Naive B cell (primary cell): ENCODE results near the gene CHRNA1. TPM values are rescaled to one million over a fixed set of nuclear protein-coding genes. Genes with fewer than 3 reads are reported as not detected.

ENCODE experiments used
- ATAC-seq, 2 donors: fragments of 150-1000 bp; cut with Tn5 transposase; 2 replicates each; pipeline ENCODE4 v1.10.0; 2021; ENCODE audit warnings: low read depth in 2 of 2, mild to moderate bottlenecking in 2 of 2, moderate library complexity in 2 of 2
- DNase-seq: peaks from one replicate; pipeline ENCODE4 v3.0.0; 2022
- H3K27ac Mint-ChIP-seq, 6 donors: one replicate each; pipeline ENCODE4 v1.8.0; 2020 to 2022; ENCODE audit warnings: mild to moderate bottlenecking in 6 of 6, mixed read lengths in 6 of 6, moderate library complexity in 5 of 6, inconsistent platforms in 2 of 6
- H3K27me3 Mint-ChIP-seq, 3 donors: one replicate each; pipeline ENCODE4 v1.8.0; 2021 to 2022; ENCODE audit warnings: mixed read lengths in 3 of 3, mild to moderate bottlenecking in 1 of 3
- H3K36me3 Mint-ChIP-seq, 2 donors: one replicate each; pipeline ENCODE4 v1.8.0; 2020 to 2022; ENCODE audit warnings: mixed read lengths in 2 of 2, inconsistent platforms in 1 of 2, mild to moderate bottlenecking in 1 of 2
- H3K4me1 Mint-ChIP-seq, 3 donors: one replicate each; pipeline ENCODE4 v1.8.0; 2020 to 2022; ENCODE audit warnings: mixed read lengths in 3 of 3, inconsistent platforms in 1 of 3, mild to moderate bottlenecking in 1 of 3, moderate library complexity in 1 of 3
- H3K4me3 Mint-ChIP-seq, 8 donors: one replicate each; pipeline ENCODE4 v1.8.0; 2020 to 2022; ENCODE audit warnings: mild to moderate bottlenecking in 8 of 8, mixed read lengths in 8 of 8, moderate library complexity in 8 of 8, inconsistent platforms in 2 of 8
- H3K9me3 Mint-ChIP-seq, 7 donors: one replicate each; pipeline ENCODE4 v1.8.0; 2020 to 2022; ENCODE audit warnings: mixed read lengths in 7 of 7, mild to moderate bottlenecking in 5 of 7, inconsistent platforms in 2 of 7, moderate library complexity in 1 of 7
- polyA plus RNA-seq, 6 donors: library from polyadenylated mRNA; unstranded; fragments of 300-500 nt; fragmentation: Illumina TruSeq; gene quantifications; one replicate each; pipeline ENCODE4 v1.2.3, GENCODE V29; 2021; ENCODE audit warnings: low read depth in 6 of 6

The CHRNA1 gene
- polyA plus RNA-seq, result under 1 TPM in 2 of 6 donors, not detected in 4; 0.22 to 0.45 TPM

- Mint-ChIP-seq H3K4me3 (no peak within 1 kb of the TSS), H3K27me3 (peaks cover 39 to 51% (median 50%) of the 10 kb centered on the region in 3 donors), H3K27ac (peak within 1 kb of the TSS in 1 of 6 donors; percentile 15), H3K36me3 (peaks cover 8 to 11% of the 10 kb centered on the region in 2 donors), H3K9me3 (peaks cover 0 to 5% (median 0%) of the 10 kb centered on the region in 7 donors), H3K4me1 (no peaks in the 10 kb centered on the region)
- ATAC-seq (peak in 1 of 2 donors; percentile 18), DNase-seq (no peak)
Measured at GRCh38 chr2:174764280-174765255, at the start of gene CHRNA1. Gene CHRNA1 (minus strand): TSS chr2:174764472. CDS start chr2:174764394, 78 bp downstream.

DNA sequence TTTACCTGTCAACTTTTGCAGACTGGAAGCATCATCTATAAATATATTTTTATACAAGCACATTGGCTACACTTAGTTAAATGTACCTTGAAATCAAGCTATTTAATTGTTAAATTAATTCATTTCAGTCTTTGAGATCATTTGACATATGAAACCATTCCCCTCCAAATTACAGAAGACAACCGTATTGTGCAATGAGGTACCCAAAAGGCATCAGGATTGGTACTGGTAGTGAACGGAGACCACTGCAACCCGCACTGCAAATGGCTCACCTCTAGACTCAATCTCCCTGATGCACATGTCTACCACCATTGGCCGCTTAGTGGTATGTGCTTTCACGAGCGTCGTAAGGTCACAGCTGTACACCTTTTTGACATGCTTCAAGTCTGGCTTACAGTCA lies 47.8 kb upstream of the CHRNA1 start:
- ATAC-seq, result no peak

DNA sequence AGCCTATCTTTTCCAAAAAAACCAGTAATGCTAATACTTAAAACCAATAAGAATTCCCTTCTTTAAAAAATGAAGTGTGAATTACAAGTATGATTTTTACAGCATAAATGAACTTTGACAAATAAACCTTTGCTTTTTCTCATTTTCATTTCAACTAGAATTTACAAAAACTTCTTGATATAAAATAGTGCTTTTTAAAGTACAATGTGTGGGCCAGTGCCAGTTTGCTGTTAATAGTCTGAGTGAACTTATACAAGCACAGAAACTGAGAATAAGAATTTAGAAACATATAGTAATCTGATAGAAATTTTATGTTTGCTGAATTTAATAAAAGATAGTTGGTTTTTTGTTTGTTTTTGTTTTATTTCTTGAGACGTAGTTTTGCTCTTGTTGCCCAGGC lies 43.7 kb upstream of the CHRNA1 start:
- Mint-ChIP-seq H3K27ac (no peak overlapping the region), H3K27me3 (peaks cover 0 to 9% (median 0%) of the 10 kb centered on the region in 3 donors), H3K36me3 (no peaks in the 10 kb centered on the region), H3K4me1 (no peaks in the 10 kb centered on the region), H3K4me3 (no peak overlapping the region), H3K9me3 (no peaks in the 10 kb centered on the region)
- DNase-seq (no peak), ATAC-seq (no peak)

More for the DNA sequence above, 47.8 kb upstream of the CHRNA1 start:
- Mint-ChIP-seq H3K36me3 (no peaks in the 10 kb centered on the region), H3K27ac (no peak overlapping the region), H3K4me1 (no peaks in the 10 kb centered on the region), H3K4me3 (no peak overlapping the region), H3K9me3 (no peaks in the 10 kb centered on the region), H3K27me3 (peaks cover 0 to 6% (median 0%) of the 10 kb centered on the region in 3 donors)
- DNase-seq, result no peak

DNA sequence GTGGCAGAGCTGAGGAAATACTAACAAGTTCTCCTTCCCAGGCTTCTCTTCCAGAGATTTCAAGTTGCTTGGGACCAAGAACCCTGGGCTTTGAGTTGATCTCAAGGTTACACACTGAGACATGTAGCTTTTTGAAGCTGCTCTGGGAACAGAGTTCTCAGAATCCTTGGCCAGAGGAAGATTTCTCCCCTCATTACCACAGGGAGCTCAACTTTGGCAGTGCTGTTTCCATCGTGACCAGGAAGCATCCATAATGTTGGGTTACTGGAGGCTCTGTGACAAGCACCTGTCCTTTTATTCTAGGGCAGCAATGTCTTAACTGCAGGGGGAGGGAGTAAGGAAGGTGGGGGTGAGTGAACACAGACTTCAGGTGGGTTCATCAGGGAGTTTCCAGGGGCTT lies 41.5 kb upstream of the CHRNA1 start:
- Mint-ChIP-seq H3K27me3 (peaks cover 0 to 9% (median 6%) of the 10 kb centered on the region in 3 donors), H3K27ac (no peak overlapping the region), H3K4me3 (no peak overlapping the region), H3K36me3 (no peaks in the 10 kb centered on the region), H3K4me1 (no peaks in the 10 kb centered on the region), H3K9me3 (no peaks in the 10 kb centered on the region)
- ATAC-seq, result no peak
- DNase-seq, result no peak

- H3K27me3 Mint-ChIP-seq, result peaks cover 0 to 9% (median 7%) of the 10 kb centered on the region in 3 donors
- H3K36me3 Mint-ChIP-seq, result no peaks in the 10 kb centered on the region
- no peak for DNase-seq
- H3K4me3 Mint-ChIP-seq, result no peak overlapping the region
- H3K9me3 Mint-ChIP-seq, result no peaks in the 10 kb centered on the region
- no peak for ATAC-seq
- H3K4me1 Mint-ChIP-seq, result no peaks in the 10 kb centered on the region
- H3K27ac Mint-ChIP-seq, result no peak overlapping the region
Measured at GRCh38 chr2:174802459-174802858, 38.2 kb upstream of the CHRNA1 start.

DNA sequence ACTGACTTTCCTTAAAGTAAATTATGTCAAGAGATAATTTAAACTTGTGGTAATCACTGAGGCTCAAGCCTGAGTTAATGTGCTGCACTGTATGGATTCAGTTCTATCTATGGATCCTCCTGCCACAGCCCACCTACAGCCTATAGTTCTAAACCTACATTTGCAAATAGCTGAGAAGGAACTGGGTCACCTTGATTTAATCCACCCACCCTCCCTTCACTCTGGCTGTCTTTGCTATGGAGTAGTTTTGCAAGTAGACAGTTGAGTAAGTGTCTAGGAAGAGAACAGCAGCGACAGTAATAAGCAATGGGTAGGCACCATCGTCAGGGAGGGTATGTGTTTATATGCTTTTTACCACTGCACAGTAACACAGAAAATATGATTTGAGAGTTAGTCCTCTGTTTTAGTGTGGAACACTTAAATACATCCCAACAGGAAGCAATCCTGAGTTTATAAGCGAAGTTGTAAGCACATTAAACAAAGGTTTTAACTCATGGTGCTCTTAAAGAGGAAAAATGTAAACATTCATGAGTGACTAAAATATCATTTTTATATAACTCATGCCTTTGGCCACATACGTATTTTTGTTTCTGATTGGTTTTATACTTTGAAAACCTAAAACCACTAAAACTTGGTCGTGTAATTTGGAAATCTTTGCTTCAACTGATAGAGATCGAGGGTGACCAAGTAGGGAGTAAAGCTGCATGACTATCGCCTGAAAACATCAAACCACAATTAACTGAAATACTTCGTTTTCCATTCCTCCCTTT lies 36.3 kb upstream of the CHRNA1 start:
- H3K9me3 Mint-ChIP-seq, result no peaks in the 10 kb centered on the region
- no peak for ATAC-seq
- no peaks in the 10 kb centered on the region for H3K4me1 Mint-ChIP-seq
- no peaks in the 10 kb centered on the region for H3K36me3 Mint-ChIP-seq
- peaks cover 0 to 9% (median 7%) of the 10 kb centered on the region in 3 donors for H3K27me3 Mint-ChIP-seq
- no peak overlapping the region for H3K4me3 Mint-ChIP-seq
- DNase-seq, result no peak
- peak overlapping the region in 1 of 6 donors; percentile 62 for H3K27ac Mint-ChIP-seq

DNA sequence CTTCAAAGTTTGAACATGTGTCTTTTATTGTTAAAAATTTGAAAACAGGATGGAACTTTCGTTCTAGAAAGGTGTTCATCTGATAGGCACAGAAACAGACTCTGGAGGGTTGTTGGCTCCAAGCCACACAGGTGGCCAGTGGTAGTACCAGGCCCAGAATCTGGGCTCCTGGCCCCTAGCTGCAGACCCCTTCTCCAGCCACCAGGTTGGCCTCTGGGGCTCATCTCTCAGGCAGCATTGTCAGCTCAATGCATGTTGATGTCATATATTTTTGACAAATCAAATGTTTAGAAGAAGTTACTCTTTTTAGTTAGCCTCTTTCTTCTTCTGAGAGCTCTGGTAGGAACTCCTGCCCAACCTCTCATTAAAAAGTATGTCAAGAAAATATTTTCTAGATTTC lies 34.5 kb upstream of the CHRNA1 start:
- H3K4me1 Mint-ChIP-seq, result no peaks in the 10 kb centered on the region
- H3K27me3 Mint-ChIP-seq, result peaks cover 3 to 7% (median 7%) of the 10 kb centered on the region in 3 donors
- DNase-seq, result no peak
- no peak overlapping the region for H3K4me3 Mint-ChIP-seq
- ATAC-seq, result no peak
- H3K36me3 Mint-ChIP-seq, result no peaks in the 10 kb centered on the region
- no peaks in the 10 kb centered on the region for H3K9me3 Mint-ChIP-seq
- no peak overlapping the region for H3K27ac Mint-ChIP-seq

DNA sequence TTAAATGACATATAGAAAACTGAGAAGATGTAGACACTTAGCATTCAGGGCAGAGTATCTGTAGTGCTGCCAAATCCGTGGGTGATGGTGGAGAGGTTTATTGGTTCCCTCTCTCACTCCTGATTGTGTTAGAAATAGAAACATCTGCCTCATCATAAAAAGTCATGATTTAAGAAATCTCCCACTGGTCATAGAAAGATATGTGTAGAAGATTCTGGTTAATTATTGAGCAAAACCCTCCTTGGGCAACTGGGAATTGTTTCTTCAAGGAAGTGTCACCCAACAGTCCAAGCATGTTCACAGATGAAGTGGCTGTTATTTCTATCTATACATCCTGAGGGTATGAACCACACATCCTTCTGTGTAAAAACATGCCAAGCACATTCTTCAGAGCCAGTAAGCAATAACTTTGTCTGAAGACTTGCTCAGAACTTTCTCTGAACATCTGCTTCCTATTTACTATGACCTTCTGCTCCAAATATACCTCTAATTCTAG lies 33.6 kb upstream of the CHRNA1 start:
- no peaks in the 10 kb centered on the region for H3K36me3 Mint-ChIP-seq
- H3K27ac Mint-ChIP-seq, result no peak overlapping the region
- H3K9me3 Mint-ChIP-seq, result no peaks in the 10 kb centered on the region
- DNase-seq, result no peak
- H3K27me3 Mint-ChIP-seq, result peaks cover 9 to 13% (median 13%) of the 10 kb centered on the region in 3 donors
- ATAC-seq, result no peak
- no peak overlapping the region for H3K4me3 Mint-ChIP-seq
- no peaks in the 10 kb centered on the region for H3K4me1 Mint-ChIP-seq

DNA sequence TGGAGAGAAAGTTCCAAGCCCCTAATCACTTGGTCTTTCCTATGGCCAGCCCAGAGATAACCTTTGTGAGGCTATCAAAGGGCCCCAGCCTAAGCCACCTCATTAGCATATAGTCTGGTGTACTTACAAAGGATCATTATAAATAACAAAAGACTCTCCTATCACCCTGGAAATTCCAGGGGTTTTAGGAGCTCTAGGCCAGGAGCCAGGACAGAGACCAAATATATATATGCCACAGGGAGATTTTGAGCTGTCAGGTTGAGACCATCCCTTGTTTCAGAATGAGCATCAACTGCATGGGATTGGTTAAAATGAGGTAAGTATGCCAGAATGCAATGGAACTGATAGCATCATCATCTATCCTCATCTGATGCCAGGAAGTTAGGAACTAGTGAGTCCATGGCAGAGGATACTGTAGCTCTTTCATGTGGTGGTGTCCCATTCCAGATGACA lies 32.1 kb upstream of the CHRNA1 start:
- DNase-seq, result no peak
- H3K36me3 Mint-ChIP-seq, result no peaks in the 10 kb centered on the region
- H3K27ac Mint-ChIP-seq, result no peak overlapping the region
- peaks cover 13 to 21% (median 20%) of the 10 kb centered on the region in 3 donors for H3K27me3 Mint-ChIP-seq
- H3K4me1 Mint-ChIP-seq, result no peaks in the 10 kb centered on the region
- ATAC-seq, result no peak
- no peaks in the 10 kb centered on the region for H3K9me3 Mint-ChIP-seq
- no peak overlapping the region for H3K4me3 Mint-ChIP-seq

DNA sequence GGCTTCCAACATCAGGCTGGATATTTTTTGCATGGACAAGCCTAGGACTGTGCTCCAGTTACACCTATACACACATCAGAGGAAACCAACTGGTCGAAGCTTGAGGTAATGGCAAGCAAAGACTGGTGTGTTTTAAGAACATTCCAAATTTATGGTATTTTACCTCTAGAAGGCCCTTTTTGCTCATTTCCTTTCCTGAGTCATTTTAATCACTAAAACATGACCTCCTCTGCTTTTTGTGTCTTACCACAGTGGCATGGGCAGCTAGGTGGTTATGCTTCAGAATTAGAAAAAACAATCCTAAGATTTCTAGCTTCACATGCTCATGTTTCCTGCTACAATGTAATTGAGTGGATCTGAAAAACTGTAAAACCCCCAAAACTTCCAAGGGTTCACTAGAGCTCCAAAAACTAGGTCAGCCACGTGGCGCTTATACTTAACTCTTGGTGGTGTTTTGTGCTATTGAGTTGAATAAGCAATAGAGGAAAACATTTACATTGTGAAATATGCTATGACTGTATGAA lies 30.6 kb upstream of the CHRNA1 start:
- H3K4me1 Mint-ChIP-seq, result no peaks in the 10 kb centered on the region
- DNase-seq (no peak), ATAC-seq (no peak)
- H3K4me3 Mint-ChIP-seq, result no peak overlapping the region
- no peaks in the 10 kb centered on the region for H3K36me3 Mint-ChIP-seq
- peaks cover 13 to 28% (median 19%) of the 10 kb centered on the region in 3 donors for H3K27me3 Mint-ChIP-seq
- H3K27ac Mint-ChIP-seq, result no peak overlapping the region
- H3K9me3 Mint-ChIP-seq, result no peaks in the 10 kb centered on the region

- ATAC-seq (no peak), DNase-seq (no peak)
- no peak overlapping the region for H3K27ac Mint-ChIP-seq
- peaks cover 0 to 7% (median 0%) of the 10 kb centered on the region in 3 donors for H3K4me1 Mint-ChIP-seq
- H3K4me3 Mint-ChIP-seq, result no peak overlapping the region
- H3K27me3 Mint-ChIP-seq, result peaks cover 13 to 28% (median 19%) of the 10 kb centered on the region in 3 donors
- no peaks in the 10 kb centered on the region for H3K9me3 Mint-ChIP-seq
- H3K36me3 Mint-ChIP-seq, result no peaks in the 10 kb centered on the region
Measured at GRCh38 chr2:174792309-174793025, 28.2 kb upstream of the CHRNA1 start.

- DNase-seq, result no peak
- Mint-ChIP-seq H3K9me3 (no peaks in the 10 kb centered on the region), H3K4me1 (peaks cover 0 to 7% (median 0%) of the 10 kb centered on the region in 3 donors), H3K27me3 (peaks cover 13 to 28% (median 19%) of the 10 kb centered on the region in 3 donors), H3K27ac (no peak overlapping the region), H3K4me3 (no peak overlapping the region), H3K36me3 (no peaks in the 10 kb centered on the region)
- ATAC-seq, result no peak
Measured at GRCh38 chr2:174791746-174792280, 27.5 kb upstream of the CHRNA1 start.
